GM23338 (cell line): ENCODE data around the gene SEPTIN6. TPM values are rescaled to one million over a fixed set of nuclear protein-coding genes. Genes with fewer than 3 reads are reported as not detected.
"Not testable (repeated sequence)": the region's sequence is repeated elsewhere in the genome, so short reads cannot be mapped to it uniquely, and the experiment has no call there.

ENCODE experiments used
- ATAC-seq: fragments of 200-7000 bp; cut with Tn5 transposase; 3 replicates; pipeline ENCODE4 v1.9.1; 2020
- DNase-seq: peaks from one replicate; pipeline ENCODE4 v3.0.0-alpha.2; 2015; ENCODE audit warnings: low spot score
- H2AFZ ChIP-seq: fragments of 200-600 bp; sonication (generic); 2 replicates; pipeline ENCODE4 v1.8.0; 2016; ENCODE audit warnings: antibody characterized with exemption, mild to moderate bottlenecking, moderate library complexity
- H3F3A ChIP-seq: fragments of 200-600 bp; sonication (generic); replicated peaks from 2 replicates; pipeline ENCODE4 v1.8.0; 2017; ENCODE audit warnings: antibody characterized with exemption, mixed run types, low read depth
- H3K27ac ChIP-seq: fragments of 200-600 bp; sonication (generic); 2 replicates; pipeline ENCODE4 v1.6.1; 2016; ENCODE audit warnings: low read depth
- H3K27me3 ChIP-seq: fragments of 200-600 bp; sonication (generic); 2 replicates; pipeline ENCODE4 v1.8.0; 2016; ENCODE audit warnings: mild to moderate bottlenecking, mixed run types, moderate library complexity; ENCODE audit not compliant: insufficient read depth
- H3K36me3 ChIP-seq: fragments of 200-600 bp; sonication (generic); 2 replicates; pipeline ENCODE4 v1.8.0; 2016; ENCODE audit warnings: mild to moderate bottlenecking; ENCODE audit not compliant: insufficient read depth
- H3K4me1 ChIP-seq: fragments of 200-600 bp; sonication (generic); 2 replicates; pipeline ENCODE4 v1.8.0; 2016; ENCODE audit warnings: mild to moderate bottlenecking, moderate library complexity; ENCODE audit not compliant: insufficient read depth
- H3K4me2 ChIP-seq: fragments of 200-600 bp; sonication (generic); 2 replicates; pipeline ENCODE4 v1.7.1; 2017; ENCODE audit warnings: mixed run types
- H3K4me3 ChIP-seq: fragments of 200-600 bp; sonication (generic); 2 replicates; pipeline ENCODE4 v1.6.1; 2016; ENCODE audit warnings: mixed run types
- H3K79me2 ChIP-seq: fragments of 200-600 bp; sonication (generic); replicated peaks from 2 replicates; pipeline ENCODE4 v1.8.0; 2017; ENCODE audit warnings: mild to moderate bottlenecking; ENCODE audit not compliant: insufficient read depth
- H3K9me2 ChIP-seq: fragments of 200-600 bp; sonication (generic); 2 replicates; pipeline ENCODE4 v1.8.0; 2017; ENCODE audit not compliant: insufficient read depth
- H4K20me1 ChIP-seq: fragments of 200-600 bp; sonication (generic); replicated peaks from 2 replicates; pipeline ENCODE4 v1.8.0; 2017; ENCODE audit warnings: mild to moderate bottlenecking; ENCODE audit not compliant: insufficient read depth
- H3K27ac Mint-ChIP-seq: 2 replicates; pipeline ENCODE4 v1.8.0; 2020; ENCODE audit warnings: inconsistent platforms, mild to moderate bottlenecking, moderate library complexity, mixed read lengths
- H3K27me3 Mint-ChIP-seq: 3 replicates; pipeline ENCODE4 v1.8.0; 2022; ENCODE audit warnings: low read depth, mild to moderate bottlenecking, moderate library complexity, mixed read lengths, inconsistent platforms; ENCODE audit not compliant: insufficient read depth, poor library complexity
- H3K36me3 Mint-ChIP-seq: 3 replicates; pipeline ENCODE4 v1.8.0; 2021; ENCODE audit warnings: low read depth, mild to moderate bottlenecking, inconsistent platforms, moderate library complexity, mixed read lengths
- H3K4me1 Mint-ChIP-seq: 3 replicates; pipeline ENCODE4 v1.8.0; 2020; ENCODE audit warnings: mild to moderate bottlenecking, inconsistent platforms, mixed read lengths
- H3K4me3 Mint-ChIP-seq: 3 replicates; pipeline ENCODE4 v1.8.0; 2021; ENCODE audit warnings: moderate library complexity, mild to moderate bottlenecking, inconsistent platforms, mixed read lengths
- H3K9me3 Mint-ChIP-seq: 3 replicates; pipeline ENCODE4 v1.8.0; 2020; ENCODE audit warnings: moderate library complexity, mild to moderate bottlenecking, inconsistent platforms, mixed read lengths
- EZH2 ChIP-seq: fragments of 200-600 bp; sonication (generic); IDR thresholded peaks from one replicate; pipeline ENCODE4 v1.8.0; 2017; ENCODE audit warnings: antibody characterized with exemption, mild to moderate bottlenecking, low read depth; ENCODE audit not compliant: unreplicated experiment
- EZH2phosphoT487 ChIP-seq: fragments of 200-600 bp; sonication (generic); IDR thresholded peaks from one replicate; pipeline ENCODE4 v1.8.1; 2018; ENCODE audit warnings: antibody characterized with exemption; ENCODE audit not compliant: unreplicated experiment
- JUNB ChIP-seq: IDR thresholded peaks from one replicate; pipeline ENCODE4 v1.6.1; 2016; ENCODE audit warnings: antibody characterized with exemption; ENCODE audit not compliant: unreplicated experiment
- NANOG ChIP-seq: IDR thresholded peaks from 2 replicates; pipeline ENCODE4 v1.6.1; 2016; ENCODE audit warnings: antibody characterized with exemption, borderline replicate concordance
- POLR2AphosphoS5 ChIP-seq: IDR thresholded peaks from 2 replicates; pipeline ENCODE4 v1.6.1; 2016; ENCODE audit warnings: antibody characterized with exemption, low read depth
- ZNF114 ChIP-seq: fragments of 250-450 bp; sonication (Bioruptor Pico); IDR thresholded peaks from 2 replicates; pipeline ENCODE4 v1.5.0; 2020; ENCODE audit warnings: mild to moderate bottlenecking, moderate library complexity
- ZNF462 ChIP-seq: fragments of 250-450 bp; sonication (Bioruptor Pico); IDR thresholded peaks from 2 replicates; pipeline ENCODE4 v1.5.0; 2020; ENCODE audit warnings: mild to moderate bottlenecking, moderate library complexity
- polyA plus RNA-seq: library from polyadenylated mRNA; unstranded; fragments of >200 nt; fragmentation: Nextera tagmentation; extraction: Ambion mirVana; gene quantifications from 2 replicates; pipeline ENCODE4 v1.2.1, GENCODE V29; 2016
- total RNA-seq: library from RNA; depleted of rRNA; stranded (reverse); fragments of >200 nt; shearing (Covaris generic); gene quantifications from 2 replicates; pipeline ENCODE4 v1.2.3, GENCODE V29; 2014
- TF ChIP-seq, protein P1 (sequence below), 2 experiments: fragments of 200-600 bp in 1 of 2; sonication (generic) in 1 of 2; conservative IDR thresholded peaks; 2 replicates each; pipeline versions ENCODE4 v1.5.1 to v1.6.1; 2016 to 2017; ENCODE audit warnings: antibody characterized with exemption in 2 of 2, low read depth in 2 of 2, mild to moderate bottlenecking in 2 of 2, moderate library complexity in 1 of 2

SEPTIN6 gene
- total and polyA plus RNA-seq, 2 experiments from 2014 or later = 37.0 to 43.6 TPM

DNA sequence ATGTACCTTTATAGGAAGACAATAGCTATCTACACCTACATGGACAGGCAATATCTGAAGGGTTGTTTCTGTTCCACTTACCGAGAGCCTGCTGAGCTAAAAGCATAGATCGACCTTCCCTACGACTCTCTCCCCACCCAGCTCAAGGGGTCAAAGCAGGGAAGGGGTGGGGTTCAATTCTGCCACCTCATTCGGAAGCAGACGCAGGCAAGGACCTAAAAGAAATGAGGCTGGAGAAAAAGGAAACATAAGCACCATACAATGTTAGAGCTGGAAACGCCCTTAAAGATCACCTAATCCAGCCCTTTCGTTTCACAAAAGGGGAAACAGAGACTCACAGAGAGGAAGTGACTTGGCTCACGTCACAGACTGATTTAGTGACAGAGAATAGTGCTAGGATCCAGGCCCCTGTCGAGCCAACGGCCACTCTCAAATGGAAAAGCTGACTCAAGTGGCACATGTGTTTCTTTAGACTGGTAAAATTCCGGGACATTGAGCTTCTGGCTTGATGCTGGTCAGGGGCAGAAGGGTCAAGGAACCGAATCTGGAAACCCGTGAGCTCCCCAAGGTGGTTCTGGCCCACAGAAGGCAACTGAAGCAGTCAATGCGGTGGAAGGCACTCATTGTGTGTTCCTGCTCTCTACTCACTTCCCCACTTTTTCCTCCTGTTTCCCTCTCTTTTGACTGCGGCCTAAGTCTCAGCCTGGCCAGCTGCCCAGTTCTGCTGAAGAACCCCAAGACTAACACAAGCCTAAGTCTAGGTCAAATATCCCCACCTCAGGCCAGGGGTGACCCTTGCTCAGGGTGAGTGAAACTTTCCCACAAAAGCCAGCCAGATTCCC, 7.5 kb downstream of the SEPTIN6 start (continued):
- no peak for TF ChIP-seq ZNF114
- no peak for TF ChIP-seq EZH2phosphoT487
- TF ChIP-seq JUNB = no peak
- TF ChIP-seq NANOG = no peak
- TF ChIP-seq, protein P1, sequence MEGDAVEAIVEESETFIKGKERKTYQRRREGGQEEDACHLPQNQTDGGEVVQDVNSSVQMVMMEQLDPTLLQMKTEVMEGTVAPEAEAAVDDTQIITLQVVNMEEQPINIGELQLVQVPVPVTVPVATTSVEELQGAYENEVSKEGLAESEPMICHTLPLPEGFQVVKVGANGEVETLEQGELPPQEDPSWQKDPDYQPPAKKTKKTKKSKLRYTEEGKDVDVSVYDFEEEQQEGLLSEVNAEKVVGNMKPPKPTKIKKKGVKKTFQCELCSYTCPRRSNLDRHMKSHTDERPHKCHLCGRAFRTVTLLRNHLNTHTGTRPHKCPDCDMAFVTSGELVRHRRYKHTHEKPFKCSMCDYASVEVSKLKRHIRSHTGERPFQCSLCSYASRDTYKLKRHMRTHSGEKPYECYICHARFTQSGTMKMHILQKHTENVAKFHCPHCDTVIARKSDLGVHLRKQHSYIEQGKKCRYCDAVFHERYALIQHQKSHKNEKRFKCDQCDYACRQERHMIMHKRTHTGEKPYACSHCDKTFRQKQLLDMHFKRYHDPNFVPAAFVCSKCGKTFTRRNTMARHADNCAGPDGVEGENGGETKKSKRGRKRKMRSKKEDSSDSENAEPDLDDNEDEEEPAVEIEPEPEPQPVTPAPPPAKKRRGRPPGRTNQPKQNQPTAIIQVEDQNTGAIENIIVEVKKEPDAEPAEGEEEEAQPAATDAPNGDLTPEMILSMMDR (conservative IDR thresholded peaks at IDR 0.05; ENCODE audit: low read depth in 2 of 2) = no peak

DNA sequence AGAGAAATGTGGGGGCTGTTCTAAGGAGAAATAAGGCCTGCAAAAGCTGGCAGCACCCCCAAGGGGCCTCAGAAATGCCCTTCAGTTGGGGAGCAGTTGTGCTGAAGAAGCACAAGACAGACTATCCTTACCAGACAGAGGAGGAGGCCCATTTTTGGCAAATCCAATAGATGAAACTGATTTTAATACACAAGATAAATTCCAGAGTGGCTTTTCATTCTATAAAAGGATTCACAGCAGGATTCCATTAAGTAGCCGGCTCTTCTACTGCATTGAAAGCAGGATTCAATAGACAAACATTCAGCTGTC, 8.1 kb downstream of the SEPTIN6 start:
- Histone ChIP-seq H3K4me3 (no peak overlapping the region), H3F3A (no peaks in the 10 kb centered on the region), H3K36me3 (no peaks in the 10 kb centered on the region), H3K27ac (no peak overlapping the region; the same call in 1 of the 2 replicates), H3K79me2 (peaks cover 80% of the 10 kb centered on the region), H3K4me1 (peaks cover 10% of the 10 kb centered on the region), H3K4me2 (no peak overlapping the region), H2AFZ (no peak overlapping the region), H3K9me2 (no peaks in the 10 kb centered on the region), H3K27me3 (no peaks in the 10 kb centered on the region), H4K20me1 (no peaks in the 10 kb centered on the region)
- no peak for ATAC-seq
- no peak for DNase-seq
- Mint-ChIP-seq H3K4me3 (no peak overlapping the region), H3K4me1 (peaks cover 26% of the 10 kb centered on the region), H3K27me3 (peaks cover 3% of the 10 kb centered on the region), H3K36me3 (no peaks in the 10 kb centered on the region), H3K27ac (no peak overlapping the region), H3K9me3 (no peaks in the 10 kb centered on the region)
- TF ChIP-seq POLR2AphosphoS5 (no peak), EZH2 (no peak), NANOG (no peak), ZNF462 (CRISPR knock-in tag) (no peak)
- TF ChIP-seq, protein P1 (conservative IDR thresholded peaks at IDR 0.05; ENCODE audit: low read depth in 2 of 2) = no peak

DNA sequence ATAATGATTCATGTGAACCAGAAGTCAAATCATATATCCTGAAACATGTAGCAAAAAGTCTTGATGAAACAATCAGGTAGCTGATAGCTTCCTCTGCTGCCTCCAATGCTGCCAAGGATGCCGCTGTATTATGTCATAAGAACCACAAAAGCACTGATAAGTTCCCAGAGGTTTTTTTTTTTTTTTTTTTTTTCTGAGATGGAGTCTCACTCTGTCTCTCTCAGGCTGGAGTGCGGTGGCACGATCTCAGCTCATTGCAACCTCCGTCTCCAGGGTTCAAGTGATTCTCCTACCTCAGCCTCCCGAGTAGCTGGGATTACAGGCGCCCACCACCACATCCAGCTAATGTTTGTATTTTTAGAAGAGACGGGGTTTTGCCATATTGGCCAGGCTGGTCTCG, 8.7 kb downstream of the SEPTIN6 start:
- not testable (repeated sequence) for H3K36me3 ChIP-seq, H3K27me3 Mint-ChIP-seq, H3K4me3 ChIP-seq, H3F3A ChIP-seq, H3K36me3 Mint-ChIP-seq, H3K27ac ChIP-seq, H3K27ac Mint-ChIP-seq, H3K9me2 ChIP-seq, ATAC-seq, H3K27me3 ChIP-seq, DNase-seq, H3K9me3 Mint-ChIP-seq, H3K4me3 Mint-ChIP-seq, H3K4me2 ChIP-seq, H4K20me1 ChIP-seq, H2AFZ ChIP-seq
- peaks cover 26% of the 10 kb centered on the region for H3K4me1 Mint-ChIP-seq
- H3K79me2 ChIP-seq = peaks cover 75% of the 10 kb centered on the region
- peaks cover 10% of the 10 kb centered on the region for H3K4me1 ChIP-seq
